IPS DF 6.9 (cell line): ENCODE results near the gene HERC2.

Experiments used
- DNase-seq: peaks from one replicate; pipeline ENCODE4 v3.0.0-alpha.2; 2013; ENCODE audit warnings: low read depth, low spot score
- H3K27ac ChIP-seq: one replicate; pipeline ENCODE4 v1.5.1; 2013; ENCODE audit warnings: low read length, control low read depth
- H3K27me3 ChIP-seq: 2 replicates; pipeline ENCODE4 v1.6.1; 2013; ENCODE audit warnings: mild to moderate bottlenecking, low read length; ENCODE audit not compliant: control insufficient read depth, insufficient read depth
- H3K36me3 ChIP-seq: 2 replicates; pipeline ENCODE4 v1.6.1; 2013; ENCODE audit warnings: low read length; ENCODE audit not compliant: control insufficient read depth, insufficient read depth
- H3K4me1 ChIP-seq: 2 replicates; pipeline ENCODE4 v1.6.1; 2013; ENCODE audit warnings: low read length; ENCODE audit not compliant: control insufficient read depth, insufficient read depth
- H3K4me3 ChIP-seq: 2 replicates; pipeline ENCODE4 v1.5.1; 2013; ENCODE audit warnings: mild to moderate bottlenecking, low read length
- H3K9me3 ChIP-seq: 2 replicates; pipeline ENCODE4 v1.6.1; 2013; ENCODE audit warnings: low read length, inconsistent platforms; ENCODE audit not compliant: control insufficient read depth, insufficient read depth
- WGBS: extraction: QIAGEN DNeasy Blood & Tissue Kit; methylation state at CpG from one replicate; pipeline ENCODE4 v1.1.7; 2013; ENCODE audit warnings: mixed read lengths, missing lambda C conversion rate; ENCODE audit not compliant: insufficient read length, insufficient coverage; 5-methylcytosine and 5-hydroxymethylcytosine counted together

HERC2 gene

DNA sequence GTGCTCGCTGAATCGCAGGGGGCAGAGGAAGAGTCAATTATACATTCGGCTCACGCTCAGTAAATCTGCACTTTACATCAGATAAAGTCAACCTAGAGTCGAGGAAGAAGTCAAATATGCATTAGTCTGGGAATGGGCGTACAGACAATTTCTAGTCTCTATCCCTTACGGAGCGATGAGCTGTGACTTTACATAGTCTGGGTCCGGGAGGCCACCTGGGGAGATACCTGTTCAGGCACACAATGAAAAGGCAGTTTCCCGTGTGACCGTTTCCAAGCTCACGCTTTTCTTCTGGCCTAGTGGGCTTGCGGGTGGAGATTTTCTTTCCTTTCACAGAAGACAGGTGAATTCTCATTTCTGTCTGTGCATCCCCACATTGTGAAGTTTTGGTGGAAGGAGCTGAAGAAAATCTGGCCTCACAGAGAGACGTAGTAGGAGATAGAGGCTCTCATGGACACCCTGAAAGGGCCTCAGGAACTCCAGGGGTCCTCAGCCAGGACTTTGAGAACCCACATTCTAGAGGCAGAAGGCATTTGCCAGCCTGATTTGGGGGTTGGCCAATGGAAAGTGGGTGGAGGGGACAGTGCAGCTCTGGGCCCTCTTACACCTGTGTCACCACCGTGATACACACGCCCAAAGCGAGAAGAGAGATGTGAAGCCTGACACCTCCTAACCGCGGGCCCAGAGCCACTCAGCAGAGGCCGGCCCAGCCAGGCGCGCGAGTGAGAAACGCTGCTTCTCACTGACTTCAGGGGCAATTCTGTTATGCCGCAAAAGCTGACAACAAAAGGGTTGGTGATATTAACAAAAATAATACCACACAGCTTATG, 212.1 kb downstream of the HERC2 start:
- H3K27me3 ChIP-seq: peaks cover 17% of the 10 kb centered on the region
- H3K4me3 ChIP-seq: no peak overlapping the region
- WGBS: no CpG with 5 or more reads among the region's 25 CpGs
- no peaks in the 10 kb centered on the region; the same call in 1 of the 2 replicates for H3K4me1 ChIP-seq
- DNase-seq: no peak
- H3K27ac ChIP-seq: no peak overlapping the region
- H3K36me3 ChIP-seq: peaks cover 19% of the 10 kb centered on the region; the same call in 1 of the 2 replicates
- no peaks in the 10 kb centered on the region for H3K9me3 ChIP-seq

DNA sequence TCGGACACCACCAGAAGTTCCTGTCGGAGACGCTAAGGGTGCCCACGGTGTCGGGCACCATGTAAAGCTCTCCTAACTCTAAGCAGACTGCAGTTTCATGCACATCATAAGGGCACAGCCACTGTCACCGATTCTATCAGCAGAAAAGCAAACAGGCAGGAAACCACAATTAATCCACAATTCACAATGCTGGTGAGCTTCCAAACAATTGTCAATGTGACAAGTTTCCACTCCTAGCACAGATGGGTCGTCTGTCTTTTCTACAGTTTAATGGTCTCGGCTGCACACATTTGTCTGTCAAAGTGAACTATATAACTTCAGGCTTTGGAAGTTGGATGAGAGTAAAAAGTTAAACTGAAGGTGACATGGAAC, 214.1 kb downstream of the HERC2 start:
- WGBS: no CpG with 5 or more reads among the region's 8 CpGs
- Histone ChIP-seq H3K36me3 (peaks cover 7% of the 10 kb centered on the region; the same call in 1 of the 2 replicates), H3K27me3 (peaks cover 17% of the 10 kb centered on the region), H3K27ac (no peak overlapping the region), H3K4me1 (no peaks in the 10 kb centered on the region; the same call in 1 of the 2 replicates), H3K4me3 (no peak overlapping the region), H3K9me3 (no peaks in the 10 kb centered on the region)
- no peak for DNase-seq

DNA sequence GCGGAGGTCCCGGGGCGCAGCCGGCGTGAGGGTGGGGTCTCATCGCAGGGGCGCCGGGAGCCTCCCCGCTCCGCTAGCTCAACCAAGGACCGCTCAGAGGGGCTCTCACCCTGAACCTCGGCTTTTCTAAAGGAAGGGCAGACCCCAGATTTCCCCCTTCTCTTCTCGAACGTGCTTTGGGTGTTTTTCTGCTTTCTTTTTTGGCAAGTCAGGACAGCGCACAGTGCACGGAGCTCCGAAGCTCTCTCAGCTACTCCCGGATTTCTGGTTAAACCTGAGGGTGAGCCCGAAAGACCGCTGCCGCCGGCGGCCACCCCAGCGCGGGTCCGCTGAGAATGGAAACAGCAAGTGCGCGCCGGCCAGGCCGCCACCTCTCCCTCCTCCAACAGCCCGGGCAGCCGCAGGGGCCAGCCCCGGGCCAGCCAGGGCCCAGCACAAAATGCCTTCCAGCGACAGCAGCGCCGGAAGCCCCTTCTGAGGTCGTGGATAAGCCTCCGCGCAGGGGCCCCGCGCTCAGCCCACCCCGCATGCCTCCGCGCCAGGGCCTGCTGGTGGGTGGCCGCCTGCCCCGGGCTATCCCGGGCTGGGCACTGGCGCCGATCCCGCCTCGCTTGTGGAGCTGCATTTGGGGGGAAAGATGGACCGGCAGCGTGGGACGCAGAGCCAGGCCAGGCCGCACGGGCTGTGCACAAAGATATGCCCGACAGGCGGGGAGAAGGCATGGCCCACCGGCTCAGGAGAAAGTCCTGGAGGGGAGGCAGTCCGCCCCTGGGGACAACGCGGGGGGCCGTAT, 214.7 kb downstream of the HERC2 start:
- WGBS: no CpG with 5 or more reads among the region's 63 CpGs
- H3K27ac ChIP-seq: no peak overlapping the region
- H3K9me3 ChIP-seq: no peaks in the 10 kb centered on the region
- 0 out of 2 replicates have a peak, but pooled peaks cover 2% of the 10 kb centered on the region for H3K36me3 ChIP-seq
- peak overlapping the region; percentile 40; the same call in 1 of the 2 replicates for H3K4me3 ChIP-seq
- peaks cover 17% of the 10 kb centered on the region for H3K27me3 ChIP-seq
- H3K4me1 ChIP-seq: no peaks in the 10 kb centered on the region; the same call in 1 of the 2 replicates
- no peak for DNase-seq

DNA sequence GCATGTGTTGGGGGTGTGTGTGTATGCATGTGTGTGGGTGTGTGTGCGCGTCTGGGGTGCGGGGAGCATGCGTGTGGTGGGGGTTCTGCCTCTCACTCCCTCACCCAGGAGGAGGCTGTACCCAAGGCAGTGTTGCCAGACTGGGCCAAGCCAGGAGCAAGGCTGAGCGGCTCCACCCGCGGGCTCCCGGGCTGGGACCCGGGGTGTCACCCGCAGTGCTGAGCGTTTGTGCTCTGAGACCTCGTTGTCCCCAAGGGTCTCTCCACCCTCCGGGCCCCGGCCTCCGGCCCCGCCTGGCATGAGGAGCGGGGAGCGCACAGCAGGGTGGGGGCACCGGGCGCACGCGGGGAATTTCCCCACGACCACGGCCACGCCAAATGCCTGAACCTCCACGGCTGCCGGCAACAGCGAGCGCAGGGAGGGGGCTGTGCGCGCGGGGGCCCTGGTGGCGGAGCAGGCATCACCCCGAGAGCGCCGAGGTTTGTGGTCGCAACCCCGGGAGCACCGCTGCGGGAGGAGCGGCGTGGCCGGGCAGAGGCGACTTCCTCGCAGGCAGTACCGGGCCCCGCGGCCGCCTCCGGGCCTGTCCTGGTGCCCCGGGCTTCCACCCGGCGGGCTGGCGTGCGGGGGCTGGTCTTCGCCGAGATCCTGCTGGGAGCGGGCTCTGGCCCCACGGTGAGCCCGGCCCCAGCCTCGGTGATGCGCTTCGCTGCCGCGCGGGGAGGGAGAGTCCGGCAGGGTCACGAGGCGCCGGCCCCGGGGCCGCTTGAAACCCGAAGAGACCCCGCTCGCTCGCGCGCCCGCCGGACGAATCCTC, 215.5 kb downstream of the HERC2 start:
- no peak for DNase-seq
- no peaks in the 10 kb centered on the region; the same call in 1 of the 2 replicates for H3K4me1 ChIP-seq
- H3K27ac ChIP-seq: no peak overlapping the region
- H3K27me3 ChIP-seq: peaks cover 17% of the 10 kb centered on the region
- H3K9me3 ChIP-seq: no peaks in the 10 kb centered on the region
- WGBS: no CpG with 5 or more reads among the region's 81 CpGs
- H3K36me3 ChIP-seq: 0 out of 2 replicates have a peak, but pooled peaks cover 2% of the 10 kb centered on the region
- H3K4me3 ChIP-seq: peak overlapping the region; percentile 40

DNA sequence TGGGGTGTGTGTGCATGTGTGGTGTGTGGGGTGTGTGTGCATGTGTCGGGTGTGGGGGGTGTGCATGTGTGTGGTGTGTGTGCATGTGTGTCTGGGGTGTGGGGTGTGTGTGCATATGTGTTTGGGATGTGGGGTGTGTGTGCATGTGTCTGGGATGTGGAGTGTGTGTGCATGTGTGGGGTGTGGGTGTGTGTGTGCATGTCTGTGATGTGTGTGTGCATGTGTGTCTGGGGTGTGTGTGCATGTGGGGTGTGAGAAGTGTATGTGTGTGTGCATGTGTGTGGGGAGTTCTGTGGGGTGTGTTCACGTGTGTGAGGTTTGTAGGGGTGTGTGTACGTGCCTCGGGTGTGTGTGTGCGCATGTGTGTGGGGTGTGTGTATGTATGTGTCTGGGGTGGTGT, 216.2 kb downstream of the HERC2 start:
- no peak for DNase-seq
- no peaks in the 10 kb centered on the region; the same call in 1 of the 2 replicates for H3K4me1 ChIP-seq
- H3K27ac ChIP-seq: no peak overlapping the region
- no peaks in the 10 kb centered on the region for H3K9me3 ChIP-seq
- peaks cover 17% of the 10 kb centered on the region for H3K27me3 ChIP-seq
- no peaks in the 10 kb centered on the region for H3K36me3 ChIP-seq
- WGBS: 88% methylated on average over 4 of the region's 5 CpGs
- H3K4me3 ChIP-seq: no peak overlapping the region

DNA sequence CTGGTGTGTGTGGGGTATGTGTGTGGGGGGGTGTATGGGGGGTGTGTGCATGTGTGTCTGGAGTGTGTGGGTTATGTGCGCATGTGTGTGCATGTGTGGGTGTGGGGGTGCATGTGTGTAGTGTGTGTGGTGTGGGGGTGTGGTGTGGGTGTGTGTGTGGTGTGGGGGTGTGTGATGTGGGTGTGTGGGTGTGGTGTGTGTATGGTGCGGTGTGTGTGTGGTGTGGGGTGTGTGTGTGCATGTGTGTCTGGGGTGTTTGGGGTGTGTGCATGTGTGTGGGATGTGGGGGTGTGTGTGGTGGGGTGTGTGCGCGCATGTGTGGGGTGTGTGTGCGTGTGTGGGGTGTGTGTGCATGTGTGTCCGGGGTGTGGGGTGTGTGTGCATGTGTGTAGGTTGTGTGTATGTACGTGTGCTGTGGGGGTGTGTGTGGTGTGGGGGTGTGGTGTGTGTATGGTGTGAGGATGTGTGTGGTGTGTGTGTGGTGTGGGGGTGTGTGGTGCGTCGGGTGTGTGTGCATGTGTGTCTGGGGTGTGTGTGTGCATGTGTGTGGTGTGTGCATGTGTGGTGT, 216.7 kb downstream of the HERC2 start:
- no peak for DNase-seq
- Histone ChIP-seq H3K27ac (no peak overlapping the region), H3K27me3 (peaks cover 21% of the 10 kb centered on the region), H3K4me1 (no peaks in the 10 kb centered on the region; the same call in 1 of the 2 replicates), H3K36me3 (no peaks in the 10 kb centered on the region), H3K4me3 (no peak overlapping the region), H3K9me3 (no peaks in the 10 kb centered on the region)
- WGBS: 100% methylated on average over 5 of the region's 9 CpGs

DNA sequence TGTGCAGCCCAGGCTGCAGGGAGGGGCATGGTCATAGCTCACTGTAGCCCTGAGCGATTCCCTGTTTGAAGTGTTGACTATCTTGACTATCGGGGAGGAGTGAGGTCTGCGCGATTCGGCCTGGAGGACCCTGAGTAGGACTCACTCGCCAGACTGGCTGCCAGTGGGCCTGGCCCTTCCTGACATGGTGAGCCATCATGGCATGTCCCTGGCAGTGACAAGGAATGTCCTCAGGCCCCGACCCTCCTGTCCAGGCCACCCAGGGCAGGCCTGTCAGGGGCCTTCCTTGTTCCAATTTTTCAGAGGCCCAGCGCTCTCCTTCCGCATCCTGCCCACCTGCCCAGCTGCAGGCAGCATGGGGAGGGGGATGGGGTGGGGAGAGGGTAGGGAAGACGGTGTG, 217.7 kb downstream of the HERC2 start:
- WGBS: 100% methylated on average over 1 of the region's 10 CpGs
- Histone ChIP-seq H3K9me3 (no peaks in the 10 kb centered on the region), H3K27ac (no peak overlapping the region), H3K27me3 (peaks cover 29% of the 10 kb centered on the region), H3K4me3 (no peak overlapping the region), H3K36me3 (no peaks in the 10 kb centered on the region), H3K4me1 (peaks cover 2% of the 10 kb centered on the region)
- DNase-seq: no peak

DNA sequence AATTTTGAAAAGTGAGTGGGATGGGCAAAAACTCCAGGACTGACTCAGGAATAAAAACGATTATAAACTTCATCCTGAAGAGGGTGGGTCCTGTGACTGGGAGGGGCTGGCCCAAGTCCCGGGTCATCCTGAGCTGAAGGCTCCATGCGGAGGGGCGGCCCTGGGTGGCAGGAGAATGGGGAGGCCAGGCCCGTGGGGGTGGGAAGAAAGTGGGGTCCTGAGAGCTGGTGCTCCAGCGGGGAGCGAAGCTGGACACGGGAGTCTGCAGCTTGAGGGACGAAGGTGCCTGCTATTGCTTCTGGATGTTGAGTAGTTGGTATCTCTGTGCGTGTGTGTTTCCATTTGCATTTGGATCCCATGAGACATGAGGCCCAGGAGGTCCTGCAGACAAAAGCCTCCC, 218.1 kb downstream of the HERC2 start:
- Histone ChIP-seq H3K27ac (no peak overlapping the region), H3K9me3 (no peaks in the 10 kb centered on the region), H3K4me3 (no peak overlapping the region), H3K27me3 (peaks cover 31% of the 10 kb centered on the region), H3K4me1 (peaks cover 2% of the 10 kb centered on the region), H3K36me3 (no peaks in the 10 kb centered on the region)
- no CpG with 5 or more reads among the region's 10 CpGs for WGBS
- no peak for DNase-seq

DNA sequence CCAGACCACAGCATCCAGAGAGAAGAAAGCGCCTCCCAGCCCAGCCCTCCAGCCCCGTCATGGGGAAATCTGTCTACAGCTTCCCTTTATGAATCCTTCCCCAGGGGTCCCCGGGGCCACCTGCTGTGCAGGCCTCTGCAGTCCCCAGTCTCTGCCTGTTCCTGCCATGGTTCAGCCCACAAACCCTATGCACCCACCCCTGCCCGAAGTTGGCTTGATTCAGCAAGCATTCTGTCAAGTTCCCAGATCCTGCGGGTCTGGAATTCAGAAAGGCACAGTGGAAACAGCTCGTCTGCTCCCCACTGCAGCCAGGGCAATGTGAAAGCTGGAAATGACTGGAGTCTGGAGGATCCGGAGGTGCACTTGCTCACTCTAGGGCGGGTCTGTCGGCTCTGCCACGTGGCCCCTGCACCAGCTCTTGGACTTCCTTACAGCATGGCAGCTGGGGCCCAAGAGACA, 220.0 kb downstream of the HERC2 start:
- Histone ChIP-seq H3K36me3 (no peaks in the 10 kb centered on the region), H3K4me1 (peaks cover 2% of the 10 kb centered on the region), H3K9me3 (no peaks in the 10 kb centered on the region), H3K27me3 (peaks cover 42% of the 10 kb centered on the region), H3K27ac (no peak overlapping the region), H3K4me3 (no peak overlapping the region)
- no peak for DNase-seq
- WGBS: no CpG with 5 or more reads among the region's 10 CpGs
